ENCODE results near the gene PGLYRP3. TPM values are rescaled to one million over a fixed set of nuclear protein-coding genes. Genes with fewer than 3 reads are reported as not detected.

PGLYRP3 gene
- total RNA-seq, 1 experiment from 2014 or later = not detected

DNA sequence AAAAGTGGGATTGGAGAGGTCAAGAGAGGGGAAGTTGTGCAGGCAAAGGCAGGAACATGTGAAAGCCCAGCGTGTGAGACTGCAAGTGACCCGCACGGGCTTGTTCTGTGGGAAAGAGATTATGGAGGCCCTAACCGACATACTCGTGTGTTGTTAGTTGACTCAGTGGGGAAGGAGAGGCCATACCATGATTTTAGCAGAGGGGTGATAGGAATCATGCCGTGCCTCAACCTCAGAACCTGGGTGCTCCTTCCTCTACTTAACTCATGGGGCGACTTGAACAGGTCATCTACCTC lies 19.3 kb downstream of the PGLYRP3 start:
- no peak for TF ChIP-seq CTCF (conservative IDR thresholded peaks at IDR 0.05)
- TF ChIP-seq EZH2 (IDR thresholded peaks at IDR 0.05; ENCODE audit: low read depth) = no peak
- Histone ChIP-seq H3K27me3 (ENCODE audit: insufficient read depth, low read depth) (peaks cover 10% of the 10 kb centered on the region; the same call in 1 of the 2 replicates), H3K79me2 (ENCODE audit: low read depth) (no peaks in the 10 kb centered on the region), H3K36me3 (ENCODE audit: low read depth) (no peaks in the 10 kb centered on the region), H2AFZ (no peak overlapping the region), H3K9me2 (ENCODE audit: insufficient read depth) (no peaks in the 10 kb centered on the region), H3K27ac (no peak overlapping the region), H3K4me2 (no peak overlapping the region), H4K20me1 (ENCODE audit: insufficient read depth) (no peaks in the 10 kb centered on the region), H3F3A (ENCODE audit: insufficient read depth, low read depth) (no peaks in the 10 kb centered on the region), H3K4me3 (no peak overlapping the region), H3K4me1 (replicated peaks; ENCODE audit: insufficient read depth) (0 out of 2 replicates have a peak, but pooled peaks cover 6% of the 10 kb centered on the region), H3K9me3 (ENCODE audit: insufficient read depth, low read depth) (no peaks in the 10 kb centered on the region)
- intact Hi-C loops (cut with micrococcal nuclease; ENCODE audit: unreplicated experiment) = no loop called here
- BruUV-seq (replicated peaks) = no TSS peak
- no peak for DNase-seq
- ChIA-PET POLR2A (ENCODE audit: unreplicated experiment) (no interaction called here), CTCF (no interaction called here)

- TF ChIP-seq CTCF (conservative IDR thresholded peaks at IDR 0.05) (no peak), EZH2 (IDR thresholded peaks at IDR 0.05; ENCODE audit: low read depth) (no peak)
- H3K79me2 ChIP-seq (ENCODE audit: low read depth) = no peaks in the 10 kb centered on the region
- H3K4me3 ChIP-seq = no peak overlapping the region
- no TSS peak for BruUV-seq (replicated peaks)
- H3K4me2 ChIP-seq = peak overlapping the region; percentile 27; the same call in 1 of the 2 replicates
- H3K27ac ChIP-seq = no peak overlapping the region
- intact Hi-C loops (cut with micrococcal nuclease; ENCODE audit: unreplicated experiment) = no loop called here
- H3K9me2 ChIP-seq (ENCODE audit: insufficient read depth) = no peaks in the 10 kb centered on the region
- H3K27me3 ChIP-seq (ENCODE audit: insufficient read depth, low read depth) = peaks cover 10% of the 10 kb centered on the region; the same call in 1 of the 2 replicates
- H3K9me3 ChIP-seq (ENCODE audit: insufficient read depth, low read depth) = no peaks in the 10 kb centered on the region
- POLR2A ChIA-PET (ENCODE audit: unreplicated experiment) = no interaction called here
- no peak overlapping the region for H2AFZ ChIP-seq
- 0 out of 2 replicates have a peak, but pooled peaks cover 6% of the 10 kb centered on the region for H3K4me1 ChIP-seq (replicated peaks; ENCODE audit: insufficient read depth)
- H4K20me1 ChIP-seq (ENCODE audit: insufficient read depth) = no peaks in the 10 kb centered on the region
- CTCF ChIA-PET = no interaction called here
- DNase-seq = no peak
- no peaks in the 10 kb centered on the region for H3F3A ChIP-seq (ENCODE audit: insufficient read depth, low read depth)
- H3K36me3 ChIP-seq (ENCODE audit: low read depth) = no peaks in the 10 kb centered on the region
Observed at GRCh38 chr1:153292740-153293479, 19.8 kb downstream of the PGLYRP3 start.

DNA sequence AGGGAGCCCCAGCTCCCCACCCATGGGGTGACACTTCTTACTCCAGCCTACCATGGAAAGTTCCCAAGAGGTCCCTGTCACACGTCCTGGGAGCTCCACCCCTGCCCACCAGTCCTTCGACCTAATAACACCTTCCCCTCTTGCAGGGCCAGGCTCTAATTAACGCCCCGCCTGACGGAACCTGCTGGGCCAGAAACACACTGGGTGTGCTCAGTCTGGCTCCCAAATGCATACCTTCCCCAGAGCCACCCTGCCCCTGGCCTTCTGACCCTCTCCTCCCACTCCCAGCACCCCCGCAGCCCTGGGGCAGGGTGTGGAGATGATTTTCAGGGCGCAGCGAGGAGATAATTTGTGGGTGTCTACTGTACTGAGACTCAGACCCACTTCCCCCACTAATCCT lies 20.6 kb downstream of the PGLYRP3 start:
- POLR2A ChIA-PET (ENCODE audit: unreplicated experiment) = no interaction called here
- no peaks in the 10 kb centered on the region for H3F3A ChIP-seq (ENCODE audit: insufficient read depth, low read depth)
- H3K4me2 ChIP-seq = peak overlapping the region; percentile 27; the same call in 1 of the 2 replicates
- H2AFZ ChIP-seq = no peak overlapping the region
- no peak for TF ChIP-seq CTCF (conservative IDR thresholded peaks at IDR 0.05)
- no peak for TF ChIP-seq EZH2 (IDR thresholded peaks at IDR 0.05; ENCODE audit: low read depth)
- no peak overlapping the region for H3K4me3 ChIP-seq
- CTCF ChIA-PET = no interaction called here
- peak in 1 of 2 experiments; percentile 37 for DNase-seq
- 0 out of 2 replicates have a peak, but pooled peaks cover 6% of the 10 kb centered on the region for H3K4me1 ChIP-seq (replicated peaks; ENCODE audit: insufficient read depth)
- peaks cover 10% of the 10 kb centered on the region; the same call in 1 of the 2 replicates for H3K27me3 ChIP-seq (ENCODE audit: insufficient read depth, low read depth)
- H3K27ac ChIP-seq = no peak overlapping the region
- no peaks in the 10 kb centered on the region for H3K36me3 ChIP-seq (ENCODE audit: low read depth)
- BruUV-seq (replicated peaks) = no TSS peak
- intact Hi-C loops (cut with micrococcal nuclease; ENCODE audit: unreplicated experiment) = no loop called here
- H3K79me2 ChIP-seq (ENCODE audit: low read depth) = no peaks in the 10 kb centered on the region
- no peaks in the 10 kb centered on the region for H3K9me3 ChIP-seq (ENCODE audit: insufficient read depth, low read depth)
- H4K20me1 ChIP-seq (ENCODE audit: insufficient read depth) = no peaks in the 10 kb centered on the region
- no peaks in the 10 kb centered on the region for H3K9me2 ChIP-seq (ENCODE audit: insufficient read depth)
